Measurements from ENCODE around the gene CCDC177.

The CCDC177 gene

GRCh38 chr14:69574263-69574953 lies at the start of gene CCDC177:
Gene CCDC177 (minus strand): TSS chr14:69574871. CDS start chr14:69573622, 1,249 bp downstream.
- no peak for DNase-seq (ENCODE audit: low read depth)

GRCh38 chr14:69624136-69624535 lies 49.5 kb upstream of the CCDC177 start:
- DNase-seq (ENCODE audit: low read depth): no peak

GRCh38 chr14:69620981-69621380 lies 46.3 kb upstream of the CCDC177 start:
- DNase-seq (ENCODE audit: low read depth): no peak

- no peak for DNase-seq (ENCODE audit: low read depth)
These were observed 45.5 kb upstream of the CCDC177 start for GRCh38 chr14:69620211-69620611.

GRCh38 chr14:69619012-69619411 lies 44.3 kb upstream of the CCDC177 start:
- DNase-seq (ENCODE audit: low read depth): no peak

GRCh38 chr14:69617796-69618195 lies 43.1 kb upstream of the CCDC177 start:
- no peak for DNase-seq (ENCODE audit: low read depth)

GRCh38 chr14:69616408-69616773 lies 41.7 kb upstream of the CCDC177 start:
- no peak for DNase-seq (ENCODE audit: low read depth)

GRCh38 chr14:69615496-69616407 lies 41.1 kb upstream of the CCDC177 start:
- DNase-seq (ENCODE audit: low read depth): no peak

- no peak for DNase-seq (ENCODE audit: low read depth)
These were observed 40.4 kb upstream of the CCDC177 start for GRCh38 chr14:69615121-69615495.

GRCh38 chr14:69614592-69614991 lies 39.9 kb upstream of the CCDC177 start:
- DNase-seq (ENCODE audit: low read depth): no peak

GRCh38 chr14:69613312-69614073 lies 38.8 kb upstream of the CCDC177 start:
- no peak for DNase-seq (ENCODE audit: low read depth)

- DNase-seq (ENCODE audit: low read depth): no peak
These were observed 38.1 kb upstream of the CCDC177 start for GRCh38 chr14:69612783-69613130.

- no peak for DNase-seq (ENCODE audit: low read depth)
These were observed 37.5 kb upstream of the CCDC177 start for GRCh38 chr14:69612014-69612782.

GRCh38 chr14:69611172-69612013 lies 36.7 kb upstream of the CCDC177 start, which contains the start of gene SUSD6:
Gene SUSD6 (plus strand): TSS chr14:69611596. CDS start chr14:69658593, 46,997 bp downstream.
- DNase-seq (ENCODE audit: low read depth): peak; percentile 58

- DNase-seq (ENCODE audit: low read depth): no peak
These were observed 36.2 kb upstream of the CCDC177 start for GRCh38 chr14:69610874-69611171.

- no peak for DNase-seq (ENCODE audit: low read depth)
These were observed 35.6 kb upstream of the CCDC177 start for GRCh38 chr14:69610020-69610873.

- DNase-seq (ENCODE audit: low read depth): no peak
These were observed 31.9 kb upstream of the CCDC177 start for GRCh38 chr14:69606258-69607184.

GRCh38 chr14:69605738-69606137 lies 31.1 kb upstream of the CCDC177 start:
- no peak for DNase-seq (ENCODE audit: low read depth)

- DNase-seq (ENCODE audit: low read depth): no peak
These were observed 25.7 kb upstream of the CCDC177 start for GRCh38 chr14:69600304-69600891.

Measured in CMK (cell line).